Esophagus mucosa (tissue), 1 donor: ENCODE measurements around the gene ABHD15. TPM values are rescaled to one million over a fixed set of nuclear protein-coding genes. Genes with fewer than 3 reads are reported as not detected.

Experiments used
- ATAC-seq: fragments of 200-7000 bp; cut with Tn5 transposase; one replicate; pipeline ENCODE4 v1.9.1; 2020
- total RNA-seq: library from RNA; stranded (reverse); gene quantifications from one replicate; pipeline ENCODE4 v1.2.4, GENCODE V29; 2023
- donor health status: DM: yes; HTN: yes; CAD: no.

The ABHD15 gene
- total RNA-seq, 1 donor from 2014 or later: 2.5 TPM

- ATAC-seq: no peak
Observed at GRCh38 chr17:29518359-29518758, 48.5 kb downstream of the ABHD15 start.

GRCh38 chr17:29514792-29515191, 52.0 kb downstream of the ABHD15 start:
- ATAC-seq: no peak

GRCh38 chr17:29510953-29511352, 55.9 kb downstream of the ABHD15 start:
- no peak for ATAC-seq

Other genes with a start within 250 kb of the ABHD15 start
- gene TAOK1, start 176.7 kb downstream of the ABHD15 start, total RNA-seq: 33.8 TPM
- gene TP53I13, start 1.7 kb upstream of the ABHD15 start, total RNA-seq: 13.4 TPM
- gene GIT1, start 22.6 kb upstream of the ABHD15 start, total RNA-seq: 28.7 TPM
- 2.7 TPM for gene ANKRD13B, start 26.1 kb upstream of the ABHD15 start, total RNA-seq
- gene CORO6, start 55.9 kb upstream of the ABHD15 start, total RNA-seq: 1.4 TPM